Kidney (tissue), 14 donors: ENCODE data around the gene NPTX1. TPM values are rescaled to one million over a fixed set of nuclear protein-coding genes. Genes with fewer than 3 reads are reported as not detected.
A peak's percentile ranks its signal among the peaks of the same experiment; 100 is the strongest.

Experiments
- DNase-seq, 5 donors: peaks; one replicate each; pipeline ENCODE4 v3.0.0-alpha.2; 2013 to 2020
- FAIRE-seq: peaks from 2 replicates; lab custom pipeline; 2012; peaks lifted over from hg19 to GRCh38; lab: Jason Lieb, UNC
- H3K27ac ChIP-seq, 2 donors: one replicate each; pipeline ENCODE4 v1.7.0; 2013; ENCODE audit warnings: low read depth in 2 of 2, low read length in 2 of 2, inconsistent platforms in 1 of 2
- H3K27me3 ChIP-seq: one replicate; pipeline ENCODE4 v1.7.1; 2013; ENCODE audit warnings: low read length, inconsistent platforms; ENCODE audit not compliant: control insufficient read depth, insufficient read depth
- H3K36me3 ChIP-seq, 3 donors: one replicate each; pipeline versions ENCODE4 v1.7.0 to v1.7.1; 2013; ENCODE audit warnings: low read length in 3 of 3, control low read depth in 1 of 3, inconsistent platforms in 1 of 3; ENCODE audit not compliant: insufficient read depth in 3 of 3, control insufficient read depth in 2 of 3
- H3K4me1 ChIP-seq, 3 donors: one replicate each; pipeline versions ENCODE4 v1.7.0 to v1.7.1; 2013; ENCODE audit warnings: low read length in 3 of 3, inconsistent platforms in 1 of 3, low read depth in 1 of 3; ENCODE audit not compliant: control insufficient read depth in 2 of 3, insufficient read depth in 2 of 3
- H3K4me3 ChIP-seq, 3 donors: one replicate each; pipeline versions ENCODE4 v1.7.0 to v1.8.1; 2013; ENCODE audit warnings: low read length in 3 of 3, control low read depth in 1 of 3, inconsistent platforms in 1 of 3
- H3K9ac ChIP-seq, 3 donors: one replicate each; pipeline versions ENCODE4 v1.7.0 to v1.7.1; 2013; ENCODE audit warnings: low read length in 3 of 3, control low read depth in 1 of 3, inconsistent platforms in 1 of 3
- H3K9me3 ChIP-seq, 3 donors: one replicate each; pipeline versions ENCODE4 v1.7.0 to v1.7.1; 2013; ENCODE audit warnings: low read length in 3 of 3, control low read depth in 1 of 3, inconsistent platforms in 1 of 3; ENCODE audit not compliant: control insufficient read depth in 2 of 3, insufficient read depth in 1 of 3
- intact Hi-C: fragments of 100-400 bp; cut with DNase I; formaldehyde crosslinking; loops from one replicate; pipeline ENCODE4 v1.11.1; 2022
- polyA plus RNA-seq: library from polyadenylated mRNA; stranded (reverse); fragments of 350-450 nt; fragmentation: Illumina TruSeq; extraction: RNeasy Lipid Tissue Mini Kit (QIAGEN cat#74804); gene quantifications from one replicate; pipeline ENCODE4 v1.2.3, GENCODE V29; 2014; ENCODE audit warnings: low read depth, low replicate concordance; ENCODE audit not compliant: insufficient read depth
- total RNA-seq: library from RNA; stranded (reverse); fragmentation: NEBNext Ultra II Directional; extraction: Animal tissue kit (Norgen Biotek cat#: 25700); gene quantifications from one replicate; pipeline ENCODE4 v1.2.1, GENCODE V29; 2021
- TF ChIP-seq, protein P1 (sequence below): IDR thresholded peaks from 3 replicates; pipeline ENCODE4 v1.5.1; 2012; ENCODE audit warnings: mild to moderate bottlenecking, moderate library complexity, borderline replicate concordance; ENCODE audit not compliant: insufficient read depth; ENCODE audit errors: extremely low read depth
- donor health status: control.
- donor health status: control.
- donor health status: control.
- donor health status: control.
- donor health status: control.
- donor health status: DM: yes; HTN: yes; CAD: no.
- donor health status: Normal renal cell carcinoma (clear cell type).

NPTX1 gene
- total and polyA plus RNA-seq, 2 donors from 2014 or later = 0.31 to 0.39 TPM

DNA sequence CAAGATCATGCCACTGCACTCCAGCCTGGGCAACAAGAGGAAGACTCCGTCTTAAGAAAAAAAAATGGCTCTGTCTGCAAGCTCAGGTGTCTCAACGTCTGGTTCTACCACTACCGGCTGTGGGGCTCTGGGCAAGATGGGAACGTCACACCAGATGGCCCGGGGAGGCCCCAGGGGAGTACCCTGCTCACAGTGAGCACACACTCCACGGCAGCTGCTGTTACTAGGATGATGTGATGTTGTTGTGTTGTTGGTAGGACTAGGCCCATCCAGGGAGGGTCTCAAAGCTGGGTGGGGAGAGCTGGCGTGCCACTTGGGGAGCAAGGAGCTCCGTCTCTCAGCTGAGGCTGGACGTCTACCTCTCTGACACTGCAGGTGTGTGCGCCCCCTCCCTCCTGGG lies 9.4 kb upstream of the NPTX1 start:
- Histone ChIP-seq H3K36me3 (no peaks in the 10 kb centered on the region), H3K27me3 (peaks cover 6% of the 10 kb centered on the region), H3K4me1 (no peaks in the 10 kb centered on the region), H3K9me3 (peaks cover 0 to 8% (median 0%) of the 10 kb centered on the region in 3 donors), H3K27ac (no peak overlapping the region), H3K4me3 (no peak overlapping the region), H3K9ac (no peak overlapping the region)
- no peak for FAIRE-seq
- intact Hi-C loops = no loop called here
- TF ChIP-seq, protein P1, sequence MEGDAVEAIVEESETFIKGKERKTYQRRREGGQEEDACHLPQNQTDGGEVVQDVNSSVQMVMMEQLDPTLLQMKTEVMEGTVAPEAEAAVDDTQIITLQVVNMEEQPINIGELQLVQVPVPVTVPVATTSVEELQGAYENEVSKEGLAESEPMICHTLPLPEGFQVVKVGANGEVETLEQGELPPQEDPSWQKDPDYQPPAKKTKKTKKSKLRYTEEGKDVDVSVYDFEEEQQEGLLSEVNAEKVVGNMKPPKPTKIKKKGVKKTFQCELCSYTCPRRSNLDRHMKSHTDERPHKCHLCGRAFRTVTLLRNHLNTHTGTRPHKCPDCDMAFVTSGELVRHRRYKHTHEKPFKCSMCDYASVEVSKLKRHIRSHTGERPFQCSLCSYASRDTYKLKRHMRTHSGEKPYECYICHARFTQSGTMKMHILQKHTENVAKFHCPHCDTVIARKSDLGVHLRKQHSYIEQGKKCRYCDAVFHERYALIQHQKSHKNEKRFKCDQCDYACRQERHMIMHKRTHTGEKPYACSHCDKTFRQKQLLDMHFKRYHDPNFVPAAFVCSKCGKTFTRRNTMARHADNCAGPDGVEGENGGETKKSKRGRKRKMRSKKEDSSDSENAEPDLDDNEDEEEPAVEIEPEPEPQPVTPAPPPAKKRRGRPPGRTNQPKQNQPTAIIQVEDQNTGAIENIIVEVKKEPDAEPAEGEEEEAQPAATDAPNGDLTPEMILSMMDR = no peak
- no peak for DNase-seq

DNA sequence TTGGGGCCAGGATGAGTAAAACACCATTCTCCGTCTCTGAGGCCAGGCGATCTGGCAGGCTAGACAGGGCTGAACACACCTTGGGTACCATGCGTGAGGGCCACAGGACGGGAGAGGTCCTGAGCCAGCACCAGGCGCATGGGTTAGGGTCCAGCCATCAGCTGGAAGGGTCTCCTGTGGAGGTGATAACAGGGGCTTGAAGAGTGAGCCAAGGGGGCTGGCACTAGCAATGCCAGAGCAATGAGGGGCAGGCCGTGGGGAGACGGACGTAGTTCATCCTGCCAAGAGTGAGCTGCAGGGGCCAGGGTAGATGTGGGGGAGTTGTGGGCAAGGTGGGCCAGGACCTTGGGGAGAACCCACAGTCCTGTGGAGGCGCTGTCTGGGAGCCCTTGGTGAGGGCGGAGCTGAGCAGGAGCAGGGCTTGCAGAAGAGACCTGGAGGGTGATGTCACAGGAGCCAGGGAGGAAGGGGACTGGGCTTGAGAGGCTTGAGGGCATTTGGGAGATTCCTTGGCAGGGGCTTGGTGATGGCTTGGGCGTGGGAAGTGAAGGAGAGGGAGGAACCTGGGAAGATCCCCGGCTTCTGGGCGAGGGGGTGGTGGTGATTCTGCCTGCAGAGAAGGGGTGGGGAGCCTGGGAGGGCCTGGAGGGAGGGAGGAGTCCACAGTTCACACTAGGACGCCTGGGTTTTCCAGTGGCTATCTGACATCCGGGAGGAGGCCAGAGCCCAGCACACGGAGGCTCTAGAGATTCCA lies 6.3 kb upstream of the NPTX1 start:
- H3K27me3 ChIP-seq = peaks cover 21% of the 10 kb centered on the region
- peaks cover 0 to 8% (median 0%) of the 10 kb centered on the region in 3 donors for H3K9me3 ChIP-seq
- TF ChIP-seq, protein P1 = no peak
- no peaks in the 10 kb centered on the region for H3K36me3 ChIP-seq
- intact Hi-C loops = no loop called here
- H3K27ac ChIP-seq = no peak overlapping the region
- no peak overlapping the region for H3K4me3 ChIP-seq
- no peak overlapping the region for H3K9ac ChIP-seq
- FAIRE-seq = no peak
- H3K4me1 ChIP-seq = peaks cover 0 to 7% (median 0%) of the 10 kb centered on the region in 3 donors
- DNase-seq = peak in 1 of 5 donors; percentile 71

- TF ChIP-seq, protein P1 = no peak
- intact Hi-C loops = no loop called here
- DNase-seq (peak in 1 of 5 donors; percentile 66), FAIRE-seq (no peak)
- Histone ChIP-seq H3K9me3 (peaks cover 0 to under 1% (median 0%) of the 10 kb centered on the region in 3 donors), H3K9ac (no peak overlapping the region), H3K27ac (no peak overlapping the region), H3K4me3 (no peak overlapping the region), H3K36me3 (no peaks in the 10 kb centered on the region), H3K27me3 (peaks cover 21% of the 10 kb centered on the region), H3K4me1 (peaks cover 0 to 7% (median 0%) of the 10 kb centered on the region in 3 donors)
These were observed 5.6 kb upstream of the NPTX1 start for GRCh38 chr17:80482058-80482318.
